HG02938 (cell line): ENCODE results near the gene KCNK1.

ENCODE experiments used
- ATAC-seq: cut with Tn5 transposase; IDR thresholded peaks from one replicate; pipeline ENCODE4 v1.9.1; 2021; ENCODE audit warnings: mild to moderate bottlenecking, moderate library complexity; ENCODE audit not compliant: unreplicated experiment

Gene KCNK1

GRCh38 chr1:233613252-233614172 is at the start of gene KCNK1:
Gene KCNK1 (plus strand): TSS chr1:233614106. CDS start chr1:233614172, 66 bp downstream.
- ATAC-seq: peak; percentile 25

DNA sequence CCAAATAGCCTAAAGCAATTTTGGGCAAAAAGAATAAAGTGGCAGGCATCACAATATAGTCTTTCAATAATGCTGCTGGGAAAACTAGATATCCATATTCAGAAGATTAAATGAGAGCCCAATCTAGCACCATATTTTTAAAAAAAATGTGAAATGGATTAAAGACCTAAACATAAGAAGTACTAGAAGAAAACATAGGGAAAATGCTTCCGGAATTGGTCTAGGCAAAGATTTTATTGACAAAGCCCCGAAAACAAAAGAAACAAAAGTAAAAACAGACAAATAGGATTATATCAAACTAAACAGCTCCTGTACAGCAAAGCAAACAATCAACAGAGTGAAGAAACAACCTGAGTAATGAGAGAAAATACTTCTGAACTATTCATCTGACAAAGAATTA is 48.6 kb upstream of the KCNK1 start:
- no peak for ATAC-seq

GRCh38 chr1:233566886-233567285 is 47.0 kb upstream of the KCNK1 start:
- no peak for ATAC-seq

GRCh38 chr1:233569636-233570035 is 44.3 kb upstream of the KCNK1 start:
- ATAC-seq: no peak

DNA sequence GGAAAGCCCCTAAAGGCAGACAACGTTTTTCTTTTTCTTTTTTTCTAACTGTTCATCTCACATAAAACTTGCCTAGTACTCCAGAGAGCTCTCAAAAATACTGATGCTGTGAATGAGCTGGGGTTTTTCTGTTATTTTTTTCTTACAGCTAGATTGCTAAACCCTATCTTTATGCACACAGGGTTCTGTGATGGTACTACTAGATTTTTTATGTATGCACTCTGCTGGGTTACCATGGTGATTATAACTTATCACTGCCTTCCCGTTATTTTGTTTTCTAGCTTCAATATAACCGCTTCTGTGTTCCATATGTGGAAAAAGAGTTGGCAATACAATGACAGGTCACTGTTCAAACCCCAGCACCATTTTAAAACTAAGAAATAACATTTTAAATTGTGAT is 43.7 kb upstream of the KCNK1 start:
- no peak for ATAC-seq

DNA sequence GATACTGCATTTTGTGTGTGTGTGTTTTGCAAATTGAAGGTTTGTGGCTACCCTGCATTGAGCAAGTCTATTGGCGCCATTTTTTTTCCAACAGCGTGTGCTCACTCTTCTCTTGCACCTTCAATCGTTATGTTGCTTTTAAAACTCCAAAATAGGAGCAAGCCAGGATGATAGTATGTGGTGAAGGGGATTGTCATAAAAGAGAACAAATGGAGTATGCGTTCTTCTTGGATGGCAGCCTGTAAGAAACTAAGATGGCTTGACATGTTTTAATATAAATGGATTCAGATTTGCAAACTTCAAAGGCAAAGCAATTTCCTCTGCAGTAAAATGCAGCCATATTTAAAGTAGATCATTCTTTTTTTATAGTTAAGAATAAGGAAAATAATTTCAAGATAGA is 43.2 kb upstream of the KCNK1 start:
- ATAC-seq: no peak

DNA sequence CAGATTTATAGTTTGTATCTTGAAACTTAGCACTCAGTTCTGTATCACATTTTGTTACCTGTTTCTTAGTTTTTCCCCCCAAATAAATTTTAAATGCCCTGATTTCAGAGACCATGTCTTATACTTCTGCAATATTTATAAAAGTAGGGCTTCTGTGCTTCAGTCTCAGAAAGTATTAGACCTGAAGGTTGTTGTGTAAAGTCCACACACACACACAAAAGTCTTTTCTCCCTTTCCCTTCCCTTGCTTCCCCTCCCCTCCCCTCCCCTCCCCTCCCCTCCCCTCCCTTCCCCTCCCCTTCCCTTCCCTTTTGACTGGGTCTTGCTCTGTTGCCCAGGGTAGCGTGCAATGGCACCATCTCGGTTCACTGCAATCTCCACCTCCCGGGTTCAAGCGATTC is 41.0 kb upstream of the KCNK1 start:
- no peak for ATAC-seq

DNA sequence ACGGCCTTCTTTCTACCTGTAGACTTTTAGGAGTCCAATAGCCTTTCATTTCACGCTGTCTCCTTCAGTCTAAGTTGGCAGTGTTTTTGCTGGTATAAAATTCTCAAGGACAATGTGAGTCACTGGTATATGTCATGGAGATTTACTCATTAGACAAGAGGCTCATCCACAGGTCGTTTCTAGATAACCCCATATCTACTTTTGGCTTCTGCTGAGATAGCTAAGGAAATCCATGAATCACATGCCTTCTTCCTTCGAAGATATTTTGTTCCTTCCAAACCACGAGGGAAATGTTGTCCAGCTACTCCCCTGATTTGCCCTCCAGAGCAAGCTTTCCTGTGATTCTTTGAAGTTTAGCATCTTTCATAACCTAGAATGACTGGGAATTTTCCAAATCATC is 38.5 kb upstream of the KCNK1 start:
- ATAC-seq: no peak

GRCh38 chr1:233582439-233582838 is 31.5 kb upstream of the KCNK1 start:
- ATAC-seq: no peak

- no peak for ATAC-seq
These were observed 29.5 kb upstream of the KCNK1 start for GRCh38 chr1:233584376-233584775.

GRCh38 chr1:233584931-233585330 is 29.0 kb upstream of the KCNK1 start:
- ATAC-seq: no peak

DNA sequence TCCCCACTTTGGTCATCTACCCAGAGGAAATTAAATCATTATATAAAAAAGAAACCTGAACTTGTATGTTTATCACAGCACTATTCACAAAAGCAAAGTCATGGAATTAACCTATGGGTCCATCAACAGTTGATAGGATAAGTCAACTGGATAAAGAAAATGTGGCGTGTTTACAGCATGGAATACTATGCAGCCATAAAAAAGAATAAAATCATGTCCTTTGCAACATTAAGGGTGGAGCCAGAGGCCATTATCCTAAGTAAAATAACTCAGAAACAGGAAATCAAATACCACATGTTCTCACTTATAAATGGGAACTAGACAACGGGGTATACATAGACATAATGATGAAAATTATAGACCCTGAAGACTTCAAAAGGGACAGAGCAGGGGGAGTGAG is 27.6 kb upstream of the KCNK1 start:
- no peak for ATAC-seq

- ATAC-seq: no peak
These were observed 26.7 kb upstream of the KCNK1 start for GRCh38 chr1:233587196-233587595.

- no peak for ATAC-seq
These were observed 25.7 kb upstream of the KCNK1 start for GRCh38 chr1:233587958-233588799.

DNA sequence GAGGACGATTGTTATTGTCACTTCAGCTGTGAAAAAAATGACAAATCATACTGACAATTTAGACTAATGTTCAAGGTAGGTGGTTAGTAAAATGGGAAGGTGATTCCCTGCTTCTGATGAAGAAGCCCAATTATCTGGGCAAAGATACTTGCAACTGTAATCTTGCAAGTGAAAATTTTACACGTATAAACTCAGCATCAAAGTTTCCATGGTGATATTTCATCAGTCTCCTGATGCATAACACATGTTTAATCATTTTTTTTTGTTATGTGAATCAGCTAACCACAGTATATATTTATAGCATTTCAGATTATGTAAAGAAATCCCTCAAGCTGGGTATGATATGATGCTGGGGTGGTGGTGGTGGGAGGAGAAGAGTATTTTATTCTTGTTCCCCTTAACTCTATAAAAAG is 16.4 kb upstream of the KCNK1 start:
- no peak for ATAC-seq

GRCh38 chr1:233598891-233599541 is 14.9 kb upstream of the KCNK1 start:
- ATAC-seq: peak; percentile 92

DNA sequence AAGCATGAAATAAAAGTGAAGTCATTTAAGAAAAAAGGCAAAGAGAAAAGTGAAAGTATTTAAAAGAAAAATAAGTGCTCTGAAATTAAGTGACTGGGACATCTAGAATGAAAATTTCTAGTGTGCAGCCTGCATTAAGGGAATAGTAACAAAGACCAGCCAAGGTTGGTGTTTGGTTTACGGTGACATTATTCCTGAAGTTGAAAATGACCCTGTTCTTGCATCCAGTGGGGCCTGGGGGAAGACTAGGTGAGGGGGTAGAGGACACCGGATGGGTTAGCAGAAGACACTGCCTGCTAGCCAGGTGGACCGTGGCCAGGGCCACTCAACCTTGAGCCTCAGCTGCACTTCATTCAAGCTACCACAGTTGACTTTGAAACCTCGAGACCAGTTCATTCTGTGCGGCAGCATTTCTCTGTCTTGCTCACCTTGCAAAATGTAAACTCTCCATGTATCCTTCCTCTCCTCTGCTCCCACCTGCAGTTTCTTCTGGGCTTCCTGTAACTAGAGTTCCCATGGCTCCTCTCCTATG is 14.3 kb upstream of the KCNK1 start:
- ATAC-seq: peak; percentile 43

- no peak for ATAC-seq
These were observed 13.4 kb upstream of the KCNK1 start for GRCh38 chr1:233600488-233600887.

DNA sequence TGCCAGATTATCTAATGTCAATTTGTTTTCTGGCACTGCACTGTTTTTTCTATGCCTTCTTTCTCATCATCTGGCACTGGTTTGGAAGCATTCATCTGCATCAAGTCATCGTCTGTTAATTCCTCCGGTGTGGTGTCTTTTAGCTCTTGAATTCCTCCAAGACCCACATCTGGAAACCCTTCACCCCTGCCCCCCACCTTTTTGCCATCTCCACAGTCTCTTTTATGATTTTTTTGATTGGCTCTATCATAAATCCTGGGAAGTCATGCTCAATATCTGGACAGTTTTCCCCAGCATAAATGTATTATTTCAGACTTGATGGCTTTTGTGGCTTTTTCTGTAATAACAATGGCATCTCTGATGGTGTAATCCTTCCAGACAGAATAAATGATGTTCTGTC is 10.4 kb upstream of the KCNK1 start:
- ATAC-seq: no peak

DNA sequence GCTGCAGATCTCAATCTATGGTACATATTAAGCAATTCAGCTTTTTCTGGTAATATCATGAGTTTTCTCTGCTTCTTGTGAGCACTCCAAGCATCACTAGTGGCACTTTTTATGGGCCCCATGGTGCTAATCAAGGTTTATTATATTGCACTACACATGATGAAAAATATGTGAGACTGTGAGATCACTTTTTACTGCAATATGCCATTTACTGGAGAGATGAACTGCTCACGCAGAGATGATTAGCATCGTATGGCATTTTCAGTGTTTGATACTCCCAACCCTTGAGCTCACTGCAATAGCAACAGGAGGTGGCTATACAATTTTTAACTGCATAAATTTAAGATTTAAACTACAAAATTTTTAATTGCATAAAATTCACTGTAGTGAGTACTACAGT is 8.7 kb upstream of the KCNK1 start:
- no peak for ATAC-seq

GRCh38 chr1:233606813-233607212 is 7.1 kb upstream of the KCNK1 start:
- ATAC-seq: peak; percentile 33
